HL-60/S4 treated with phorbol 12-myristate 13-acetate at 8.2 ng/mL for 4 days and 3 days (cell line): ENCODE data around the gene MIEF1.
"Not testable (repeated sequence)": the region's sequence is repeated elsewhere in the genome, so short reads cannot be mapped to it uniquely, and the experiment has no call there.

Source experiments
- in situ Hi-C: fragments of 300-500 bp; cut with MboI; formaldehyde crosslinking; loops from 2 replicates; pipeline ENCODE4 v1.15.0; 2022; ENCODE audit warnings: low sequenced_read_pairs

The MIEF1 gene

DNA sequence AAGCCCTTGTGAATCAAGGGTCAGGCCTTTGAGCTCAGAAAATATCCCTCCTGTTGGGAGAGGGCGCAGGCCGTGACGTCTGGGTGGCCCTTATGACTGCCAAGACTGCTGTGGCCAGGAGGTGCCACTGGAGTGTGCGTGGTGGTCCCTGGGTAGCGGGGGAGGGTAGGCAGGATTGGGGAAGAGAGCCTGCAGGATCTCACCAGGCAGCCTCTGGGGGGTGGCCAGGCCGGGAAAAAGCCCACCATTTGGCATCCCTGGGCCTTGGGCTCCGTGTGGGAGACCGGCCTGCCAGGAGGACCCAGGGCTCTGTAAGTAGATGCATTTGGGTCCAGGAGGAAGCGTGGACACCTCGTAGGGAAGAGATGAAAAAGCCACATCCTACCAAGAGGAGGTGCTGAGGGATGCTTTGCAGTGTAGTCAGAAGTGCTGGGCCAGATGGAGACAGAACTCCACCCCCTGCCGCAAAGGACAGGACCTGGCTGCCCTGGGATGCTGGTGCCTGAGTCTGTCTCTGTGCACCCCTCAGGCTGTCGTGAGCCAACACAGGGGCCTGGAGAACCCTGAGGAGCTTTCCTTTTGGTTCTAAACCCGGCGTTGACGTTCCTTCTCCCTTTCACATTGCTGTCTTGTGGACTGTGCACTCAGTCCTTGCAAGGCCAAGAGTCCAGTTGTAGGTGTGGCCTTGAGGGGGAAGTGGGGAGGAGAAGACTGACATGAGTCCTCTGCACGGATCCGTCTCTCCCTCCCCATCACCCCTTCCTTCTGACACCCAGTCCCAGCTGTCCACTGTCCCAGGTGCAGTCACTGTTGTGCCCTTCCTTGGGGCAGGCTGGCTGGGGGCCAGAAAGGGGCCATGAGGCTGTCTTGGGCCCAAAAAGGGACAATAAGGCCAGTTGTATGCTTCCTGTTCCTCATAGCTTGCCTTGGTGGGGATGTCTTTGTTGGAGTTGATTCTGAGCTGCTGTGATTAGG is 12.7 kb upstream of the MIEF1 start:
- in situ Hi-C loops, result no loop called here

DNA sequence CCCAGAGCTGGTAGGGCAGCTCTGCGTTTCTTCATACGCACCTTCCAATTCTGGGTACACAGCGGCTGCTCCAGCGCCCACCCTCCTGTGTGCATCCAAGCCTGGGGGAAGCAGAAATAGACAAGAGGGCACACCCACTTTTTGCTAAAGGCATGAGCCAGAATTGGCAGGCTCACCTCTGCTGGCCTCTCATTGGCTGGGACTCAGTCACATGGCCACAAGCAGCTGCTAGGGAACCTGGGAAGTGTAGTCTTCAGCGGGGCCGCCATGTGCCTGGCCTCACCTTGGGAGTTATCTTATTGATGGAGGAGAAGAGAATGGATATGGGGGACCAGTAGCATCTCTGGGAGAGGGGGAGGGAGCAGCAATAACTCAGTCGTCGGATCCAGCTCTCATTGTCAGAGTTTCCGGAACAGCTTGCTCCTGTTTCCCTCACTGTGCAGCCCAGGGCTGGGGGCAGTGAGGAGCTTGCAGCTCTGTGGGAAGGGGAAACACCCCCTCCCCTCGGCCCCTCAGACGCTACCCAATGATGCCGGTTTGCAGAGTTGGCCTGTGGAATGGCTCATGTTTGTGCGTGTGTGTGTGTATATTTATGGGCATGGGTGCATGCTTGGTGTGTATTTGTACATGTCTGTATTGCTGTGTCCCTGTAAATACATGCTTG is 11.8 kb upstream of the MIEF1 start:
- in situ Hi-C loops, result no loop called here

DNA sequence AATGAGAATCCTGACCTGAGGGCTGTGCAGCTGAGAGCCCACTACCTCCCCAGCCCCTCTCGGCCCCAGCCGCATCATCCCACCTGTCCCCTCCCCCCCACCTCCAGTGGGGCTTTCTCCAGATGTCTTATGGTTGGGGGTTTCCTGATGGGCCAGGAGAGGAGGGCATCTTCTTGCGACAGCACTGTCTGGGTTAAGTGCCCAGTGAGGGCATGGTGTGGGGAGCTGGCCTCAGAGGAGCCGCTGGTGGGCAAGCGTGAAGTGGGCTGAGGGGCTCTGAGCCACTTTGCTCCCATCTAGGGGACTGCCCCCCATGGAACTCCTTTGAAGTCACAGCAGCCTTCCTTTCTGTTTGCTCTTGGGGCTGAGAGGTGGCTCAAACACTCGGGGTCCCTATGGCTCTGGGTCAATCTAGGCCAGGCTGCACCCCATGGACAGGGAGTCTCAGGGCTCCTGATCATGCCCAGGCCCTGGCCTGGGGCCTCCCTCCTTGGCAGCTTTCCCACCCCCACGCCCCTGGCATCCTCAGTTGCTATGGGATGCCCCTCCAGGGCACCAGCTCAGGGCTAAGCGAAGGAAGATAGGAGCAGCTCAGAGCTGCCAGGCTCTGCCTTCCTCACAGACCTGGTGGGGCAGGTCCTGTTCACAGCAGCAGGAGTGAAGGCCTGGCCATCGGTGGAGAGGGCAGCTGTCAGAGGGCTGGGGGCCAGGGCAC is 11.0 kb upstream of the MIEF1 start:
- in situ Hi-C loops, result no loop called here

DNA sequence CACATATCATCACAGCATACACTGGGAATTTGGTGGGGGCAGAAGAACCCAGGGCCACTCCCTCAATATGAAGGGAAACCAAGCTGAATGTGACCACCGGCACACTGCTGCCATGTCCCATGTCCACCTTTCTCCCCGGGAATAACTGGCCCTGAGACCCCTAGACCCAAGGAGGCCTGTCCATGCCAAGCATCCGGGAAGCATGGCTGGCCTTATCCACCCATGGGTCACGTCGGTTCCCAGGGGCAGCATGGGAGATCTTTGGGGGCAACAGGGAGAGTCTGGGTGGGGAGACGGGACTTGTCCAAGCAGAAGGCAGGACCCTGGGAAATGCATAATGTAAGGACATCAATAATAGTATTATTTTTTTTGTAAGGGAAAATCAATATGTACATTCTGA is 10.4 kb upstream of the MIEF1 start:
- in situ Hi-C loops, result no loop called here

DNA sequence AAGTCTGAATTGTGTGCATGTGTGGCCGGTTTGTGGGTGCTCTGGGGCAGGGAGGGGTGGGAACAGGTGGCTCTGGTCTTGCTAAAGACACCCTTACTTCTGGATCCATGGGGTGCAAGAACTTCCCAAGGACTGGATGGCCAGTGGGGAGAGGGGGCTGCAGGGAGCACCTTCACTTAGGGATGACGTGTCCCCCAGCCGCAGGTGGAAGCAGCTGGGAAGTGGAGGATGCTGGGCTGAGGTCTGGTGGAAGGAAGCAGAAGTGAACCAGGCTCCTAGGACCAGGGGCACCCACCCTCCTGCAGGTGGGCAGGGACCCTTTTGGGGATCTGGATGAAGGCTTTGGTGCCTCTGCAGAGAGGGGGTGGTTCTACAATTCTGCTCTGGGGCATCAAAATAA is 9.9 kb upstream of the MIEF1 start:
- in situ Hi-C loops, result no loop called here

DNA sequence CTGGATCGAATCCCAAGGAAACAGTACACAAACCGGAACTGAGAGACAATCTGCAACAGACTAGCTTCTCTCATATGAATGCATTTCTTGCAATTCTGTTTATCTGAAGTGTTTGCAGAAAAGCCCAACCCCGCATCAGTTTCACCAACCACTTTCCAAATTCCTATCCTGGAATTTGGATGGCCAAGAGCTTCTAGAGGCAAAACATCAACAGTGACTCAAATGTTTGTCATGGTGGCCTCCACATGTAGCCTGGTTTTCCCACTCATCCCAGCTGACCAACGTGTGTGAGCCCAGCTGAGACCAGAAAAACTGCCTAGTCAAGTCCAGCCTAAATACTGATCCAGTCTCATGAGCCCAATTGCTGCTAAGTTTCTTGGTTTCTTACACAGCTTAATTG is 8.3 kb upstream of the MIEF1 start:
- in situ Hi-C loops, result no loop called here

DNA sequence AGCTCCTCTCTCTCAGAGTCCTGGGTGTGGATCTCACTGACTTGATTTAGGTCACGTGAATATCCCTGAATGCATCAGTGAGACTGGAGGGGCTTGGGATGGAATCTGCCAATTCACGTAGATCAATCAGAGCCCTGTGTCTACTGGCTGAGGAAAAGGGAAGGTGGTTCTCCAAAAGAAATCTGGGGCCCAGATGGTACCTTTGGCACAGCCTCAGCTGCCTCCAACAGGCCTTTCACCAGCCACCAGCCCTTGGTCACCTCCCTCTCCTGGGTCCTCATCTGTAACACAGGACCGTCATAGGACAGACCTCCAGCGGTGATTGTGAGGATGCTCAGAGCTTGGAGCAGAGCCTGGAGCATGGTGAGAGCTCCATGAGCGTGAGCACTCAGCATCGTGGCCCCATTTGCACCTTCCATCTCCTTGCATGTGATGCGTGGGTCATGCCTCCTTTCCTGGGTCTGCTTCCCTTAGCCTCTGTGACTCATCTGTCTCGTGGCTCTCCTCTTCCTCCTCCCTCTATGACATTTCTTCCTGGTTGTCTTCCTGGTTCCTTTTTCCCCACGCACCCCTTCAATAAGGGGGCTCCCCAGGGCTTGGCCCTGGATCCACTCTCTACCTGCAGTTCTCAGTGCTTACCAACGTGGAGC is 7.5 kb upstream of the MIEF1 start:
- in situ Hi-C loops, result no loop called here

DNA sequence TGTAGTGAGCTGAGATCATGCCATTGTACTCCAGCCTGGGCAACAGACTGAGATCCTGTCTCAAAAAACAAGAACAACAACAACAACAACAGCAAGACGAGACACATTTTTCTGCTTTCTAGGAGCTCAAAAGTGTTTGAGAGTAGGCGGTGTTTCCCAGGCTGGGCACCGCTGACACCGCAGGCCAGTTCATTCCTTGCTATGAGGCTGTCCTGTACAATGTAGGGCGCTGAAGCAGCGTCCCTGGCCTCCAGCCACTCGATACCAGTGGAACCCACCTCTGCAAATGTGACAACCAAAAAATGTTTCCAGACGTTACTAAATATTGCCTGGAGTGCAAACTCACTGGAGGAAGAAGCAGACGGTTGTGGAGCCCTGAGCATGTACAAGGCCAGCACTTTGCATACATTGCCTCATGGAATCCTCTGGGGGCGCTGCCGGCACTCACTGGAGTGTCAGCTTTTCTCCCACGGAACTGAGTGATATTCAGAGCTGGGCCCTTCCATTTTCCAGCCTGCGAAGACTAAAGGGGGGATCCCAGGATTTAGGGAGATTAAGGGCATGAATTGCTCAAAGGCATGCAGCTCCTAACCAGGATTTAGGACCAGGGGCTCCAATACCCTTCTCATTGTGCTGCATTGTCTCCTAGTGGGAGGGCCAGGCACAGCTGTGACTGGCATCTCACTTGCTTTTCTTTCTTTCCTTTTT is 5.8 kb upstream of the MIEF1 start:
- in situ Hi-C loops, result no loop called here

DNA sequence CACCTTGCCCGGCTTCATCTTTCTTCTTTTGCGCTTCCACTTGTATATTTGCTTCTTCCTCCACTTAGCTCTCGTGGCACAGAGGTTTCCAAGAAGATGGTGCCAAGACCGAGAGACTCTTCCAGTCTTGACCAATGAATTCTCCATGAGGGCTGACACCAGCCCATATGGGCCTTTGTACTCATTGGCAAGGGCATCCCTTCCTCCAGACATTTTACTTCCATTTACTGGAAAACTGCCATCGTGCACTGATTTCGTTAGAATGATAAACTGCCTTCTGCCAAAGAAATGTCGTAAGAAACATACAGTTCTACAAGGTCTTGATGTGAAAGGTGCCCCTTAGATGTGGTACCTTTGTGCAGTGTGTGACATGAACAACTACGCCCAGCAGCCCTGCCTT is 4.7 kb upstream of the MIEF1 start:
- in situ Hi-C loops, result no loop called here

DNA sequence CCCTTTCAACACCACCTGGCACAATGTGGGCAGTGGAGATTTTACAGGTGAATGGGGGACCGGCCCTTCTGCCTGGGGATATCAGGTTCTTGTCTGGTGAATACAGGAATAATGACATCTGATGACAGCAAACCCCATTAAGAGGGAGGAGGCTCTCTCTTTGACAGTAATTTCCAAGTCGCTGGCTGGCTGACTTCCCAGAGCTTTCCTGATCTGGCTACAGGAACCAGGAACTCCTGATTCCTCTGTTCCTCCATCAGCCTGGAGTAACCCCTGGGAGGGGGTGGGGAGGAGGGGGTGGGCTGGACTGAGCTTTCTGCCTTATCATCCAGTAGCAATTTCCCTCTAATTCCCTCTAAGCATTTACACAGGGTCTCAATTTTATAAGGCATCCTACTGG is 3.7 kb upstream of the MIEF1 start:
- in situ Hi-C loops, result no loop called here

DNA sequence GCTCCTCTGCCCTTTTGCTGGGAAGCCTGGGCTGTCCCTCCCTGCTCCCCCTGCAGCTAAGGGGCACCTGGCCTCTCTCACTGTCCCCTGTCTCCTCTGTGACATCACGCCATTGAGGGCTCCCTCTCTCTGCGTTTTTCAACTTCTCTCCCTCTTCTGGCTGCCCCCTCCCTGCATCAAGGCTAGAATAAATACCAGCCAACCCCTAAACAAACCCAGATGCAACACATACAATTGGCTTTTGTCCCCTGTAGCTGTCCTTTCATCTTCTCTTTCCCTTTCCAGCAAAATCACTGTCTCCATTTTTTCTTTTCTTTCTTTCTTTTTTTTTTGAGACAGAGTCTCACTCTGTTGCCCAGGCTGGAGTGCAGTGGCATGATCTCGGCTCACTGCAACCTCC is 3.3 kb upstream of the MIEF1 start:
- in situ Hi-C loops, result no loop called here

DNA sequence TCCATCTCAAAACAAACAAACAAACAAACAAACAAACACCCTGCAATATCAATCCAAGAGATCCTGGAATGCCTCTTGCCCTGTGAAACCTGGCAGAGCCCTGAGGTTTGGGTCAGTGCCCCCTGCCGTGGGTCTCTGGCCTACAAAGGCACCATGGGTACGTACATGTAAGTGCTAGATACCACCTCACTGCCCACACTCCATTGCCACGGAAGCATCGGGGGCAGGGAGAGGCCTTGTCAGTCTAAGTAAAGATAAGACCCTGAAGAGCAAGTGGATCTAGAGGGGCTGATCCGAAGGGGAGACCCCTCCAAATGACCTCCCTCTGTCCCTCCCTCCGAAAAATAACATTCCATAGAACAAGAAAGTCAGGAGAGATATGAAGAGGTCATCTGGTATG is 2.0 kb upstream of the MIEF1 start:
- in situ Hi-C loops, result no loop called here

DNA sequence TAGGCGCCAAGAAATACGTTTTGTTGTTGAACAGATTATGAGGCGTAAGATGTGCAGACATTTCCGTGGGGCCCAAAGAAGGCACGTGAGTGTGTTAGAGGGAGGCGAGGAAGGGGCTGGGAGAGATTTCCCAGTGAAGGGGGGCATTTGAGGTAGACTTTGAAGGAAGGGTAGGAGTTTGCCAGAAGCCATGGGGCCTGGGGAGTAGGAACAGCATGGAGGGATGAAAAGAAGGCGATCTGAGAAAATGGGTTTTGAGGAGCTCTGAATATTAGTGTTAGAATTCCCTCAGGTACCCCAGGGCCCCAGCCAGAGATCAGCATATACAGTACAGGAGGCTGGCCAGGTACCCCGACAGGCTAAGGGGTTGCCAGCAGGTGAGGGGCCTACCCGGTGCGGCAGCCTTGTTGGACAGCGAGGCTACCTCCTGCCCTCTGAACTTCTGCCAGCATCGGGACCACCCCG is 414 bp upstream of the MIEF1 start:
- in situ Hi-C loops, result no loop called here

DNA sequence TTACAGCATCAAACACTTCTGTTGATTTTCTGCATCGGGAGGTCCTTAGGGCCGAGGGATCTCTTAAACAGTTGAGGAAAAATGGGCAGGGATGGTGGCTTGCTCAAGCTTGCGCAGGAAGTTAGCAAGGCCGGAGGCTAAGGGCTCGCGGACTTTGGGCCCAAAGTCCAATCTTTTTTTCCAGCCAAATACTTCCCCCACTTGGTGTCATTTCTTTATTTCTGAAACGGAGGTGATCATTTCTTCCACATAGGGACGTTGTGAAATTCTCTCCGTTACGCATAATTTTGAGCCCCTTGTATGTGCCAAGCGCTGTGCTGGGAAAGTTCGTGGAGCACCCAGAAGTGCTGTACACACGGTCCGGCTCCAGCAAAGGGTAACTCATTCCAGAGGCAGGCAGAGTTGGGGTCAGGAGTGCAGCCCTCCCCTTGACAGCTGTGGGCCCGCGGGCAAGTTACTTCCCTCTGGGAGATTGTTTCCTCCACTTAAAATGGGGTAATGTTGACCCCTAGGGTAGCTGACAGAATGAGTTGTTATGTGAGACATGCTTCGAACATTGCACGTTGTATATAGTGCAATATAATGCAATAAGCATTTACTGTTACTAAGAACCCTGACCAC is 809 bp downstream of the MIEF1 start:
- in situ Hi-C loops, result no loop called here

DNA sequence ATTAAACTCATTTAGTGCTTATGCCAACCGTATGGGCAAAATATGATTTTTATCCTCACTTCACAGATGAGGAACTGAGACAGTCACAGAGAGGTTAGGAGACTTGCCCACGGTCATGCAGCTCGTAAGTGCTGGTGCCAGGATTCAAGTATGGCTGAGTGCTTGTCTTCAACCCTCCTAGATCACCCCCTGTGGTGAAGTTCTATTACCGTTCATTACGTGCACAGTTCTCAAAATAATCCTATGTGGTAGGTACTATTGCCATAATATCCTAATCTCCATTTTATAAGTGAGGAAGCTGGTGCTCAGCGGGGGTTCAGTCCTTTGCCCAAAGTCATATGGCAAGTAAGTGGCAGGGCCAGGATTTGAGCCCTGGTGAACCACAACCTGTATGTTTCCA is 1.5 kb downstream of the MIEF1 start:
- in situ Hi-C loops, result no loop called here

DNA sequence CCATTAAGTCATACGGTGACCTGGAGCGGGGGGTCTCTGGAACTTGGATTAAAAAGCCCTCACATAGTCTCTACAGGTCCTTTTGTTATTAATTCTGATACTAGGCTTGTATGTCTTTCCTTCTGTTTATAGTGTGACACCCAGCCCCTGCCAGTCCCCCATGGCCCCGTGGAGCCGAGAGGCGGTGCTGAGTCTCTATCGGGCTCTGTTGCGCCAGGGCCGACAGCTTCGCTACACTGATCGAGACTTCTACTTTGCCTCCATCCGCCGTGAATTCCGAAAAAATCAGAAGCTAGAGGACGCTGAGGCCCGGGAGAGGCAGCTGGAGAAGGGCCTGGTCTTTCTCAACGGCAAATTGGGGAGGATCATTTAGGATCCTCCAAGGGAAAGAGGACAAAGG is 2.0 kb downstream of the MIEF1 start:
- in situ Hi-C loops, result no loop called here

DNA sequence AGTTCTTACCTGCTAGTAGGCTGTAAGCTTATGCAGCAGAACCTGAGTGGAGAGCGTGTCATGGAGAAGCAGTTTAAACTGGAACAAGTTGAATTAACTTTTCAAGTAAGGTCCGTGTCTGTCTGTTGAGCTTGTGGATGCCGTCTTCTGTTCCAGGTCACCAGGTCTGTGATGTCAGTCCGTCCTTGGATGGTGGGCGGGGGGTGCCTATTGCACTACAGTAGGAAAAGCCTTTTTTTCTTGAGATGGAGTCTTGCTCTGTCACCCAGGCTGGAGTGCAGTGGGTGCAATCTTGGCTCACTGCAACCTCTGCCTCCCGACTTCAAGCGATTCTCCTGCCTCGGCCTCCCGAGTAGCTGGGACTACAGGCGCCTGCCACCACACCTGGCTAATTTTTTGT is 4.9 kb downstream of the MIEF1 start:
- in situ Hi-C loops, result not testable (repeated sequence)

DNA sequence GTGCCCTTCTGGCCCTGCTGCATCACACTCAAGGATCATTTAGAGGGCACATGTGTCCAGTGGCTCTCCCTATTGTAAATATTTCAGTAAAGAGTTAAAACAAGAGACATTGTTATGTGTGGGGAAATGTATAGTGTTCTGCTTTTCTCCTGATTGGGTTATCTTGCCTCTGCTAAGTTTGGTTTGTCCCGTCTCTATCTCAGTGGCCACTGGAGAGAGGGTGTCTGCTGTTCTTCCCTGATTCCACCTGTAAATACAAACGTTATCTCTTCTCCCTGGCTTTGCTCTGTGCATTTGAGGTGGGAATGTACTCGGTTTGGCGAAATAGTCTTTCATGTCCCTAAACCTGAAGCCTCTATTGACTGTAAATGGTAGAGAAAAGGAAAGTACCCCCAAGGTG is 6.3 kb downstream of the MIEF1 start:
- in situ Hi-C loops, result no loop called here

DNA sequence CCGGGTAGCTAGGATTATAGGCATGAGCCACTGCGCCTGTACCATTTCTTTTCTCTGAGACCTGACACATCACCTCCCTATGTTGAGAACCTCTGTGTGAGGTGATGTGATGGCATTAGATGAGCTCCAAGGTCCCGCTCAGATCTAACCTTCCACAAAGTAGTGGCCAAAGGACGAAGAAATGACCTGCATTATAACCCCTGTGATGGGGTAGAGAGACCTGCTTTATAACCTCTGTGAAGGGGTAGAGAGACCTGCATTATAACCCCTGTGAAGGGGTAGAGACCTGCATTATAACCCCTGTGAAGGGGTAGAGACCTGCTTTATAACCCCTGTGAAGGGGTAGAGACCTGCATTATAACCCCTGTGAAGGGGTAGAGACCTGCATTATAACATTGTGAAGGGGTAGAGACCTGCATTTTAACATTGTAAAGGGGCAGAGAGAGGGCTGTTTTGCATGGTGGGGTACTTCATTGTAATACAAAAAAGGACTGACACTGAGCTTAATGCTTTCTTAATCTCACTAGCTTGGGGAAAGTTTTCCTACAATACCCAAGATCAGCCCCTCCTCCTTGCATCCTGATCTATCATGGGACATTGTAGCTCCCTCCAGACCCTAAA is 8.5 kb downstream of the MIEF1 start:
- in situ Hi-C loops, result no loop called here

DNA sequence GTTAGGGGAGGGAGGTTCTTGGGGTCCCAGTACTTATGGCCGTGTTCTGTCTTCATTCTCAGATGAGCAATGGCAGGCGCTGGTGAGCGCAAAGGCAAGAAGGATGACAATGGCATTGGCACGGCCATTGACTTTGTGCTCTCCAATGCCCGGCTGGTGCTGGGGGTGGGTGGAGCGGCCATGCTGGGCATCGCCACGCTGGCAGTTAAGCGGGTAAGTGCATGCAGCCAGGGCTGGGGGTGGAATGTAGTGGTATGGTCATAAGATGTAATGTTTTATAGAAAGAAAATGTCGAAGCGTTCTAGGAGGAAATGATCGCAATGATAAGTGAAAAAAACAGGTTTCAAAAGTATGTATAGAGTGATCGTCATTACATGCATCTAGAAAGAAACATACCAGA is 9.1 kb downstream of the MIEF1 start:
- in situ Hi-C loops, result no loop called here
